ENCODE measurements around the gene LOXL3. TPM values are rescaled to one million over a fixed set of nuclear protein-coding genes. Genes with fewer than 3 reads are reported as not detected.
"Not testable (repeated sequence)": the region's sequence is repeated elsewhere in the genome, so short reads cannot be mapped to it uniquely, and the experiment has no call there.

LOXL3 gene
- total RNA-seq, 2 experiments from 2014 or later, result 0.25 TPM; not detected in 1

DNA sequence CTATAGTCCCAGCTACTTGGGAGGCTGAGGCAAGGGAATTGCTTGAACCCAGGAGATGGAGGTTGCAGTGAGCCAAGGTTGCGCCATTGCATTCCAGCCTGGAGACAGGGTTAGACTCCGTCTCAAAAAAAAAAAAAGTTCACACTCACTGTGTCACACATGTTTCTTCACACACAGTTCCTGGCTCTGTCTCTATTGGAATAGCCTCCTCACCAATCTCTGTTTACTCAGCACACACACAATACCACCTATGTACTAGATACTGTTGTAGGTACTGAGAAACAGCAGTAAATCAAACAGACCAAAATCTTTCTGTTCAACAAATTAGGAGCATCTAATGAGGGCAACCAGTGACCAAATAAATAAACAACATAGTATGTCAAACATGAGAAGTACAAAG lies 67.6 kb downstream of the LOXL3 start:
- peaks cover 40% of the 10 kb centered on the region for H3K36me3 ChIP-seq (ENCODE audit: insufficient read depth, low read length)
- no peak overlapping the region for H3K4me3 ChIP-seq (ENCODE audit: low read length)
- no peak overlapping the region for H3K27ac Mint-ChIP-seq
- no peak overlapping the region for H3K27ac ChIP-seq (ENCODE audit: low read depth in 1 of 2, low read length in 2 of 2)
- no peaks in the 10 kb centered on the region for H3K27me3 ChIP-seq (ENCODE audit: control insufficient read depth in 1 of 2, insufficient read depth in 2 of 2, low read length in 2 of 2)
- POLR2A ChIA-PET, result no interaction called here
- no peak for DNase-seq
- H3K9me3 Mint-ChIP-seq, result no peaks in the 10 kb centered on the region
- no peak overlapping the region for H3K4me3 Mint-ChIP-seq
- no peak for ATAC-seq (ENCODE audit: poor library complexity)
- peaks cover 62% of the 10 kb centered on the region for H3K36me3 Mint-ChIP-seq (ENCODE audit: low read depth)
- CTCF ChIA-PET, result no interaction called here
- H3K9me3 ChIP-seq (ENCODE audit: control insufficient read depth in 1 of 2, insufficient read depth in 1 of 2, low read length in 2 of 2), result no peaks in the 10 kb centered on the region
- peaks cover 24% of the 10 kb centered on the region for H3K4me1 ChIP-seq (ENCODE audit: insufficient read depth, low read length)
- TF ChIP-seq, protein P1, sequence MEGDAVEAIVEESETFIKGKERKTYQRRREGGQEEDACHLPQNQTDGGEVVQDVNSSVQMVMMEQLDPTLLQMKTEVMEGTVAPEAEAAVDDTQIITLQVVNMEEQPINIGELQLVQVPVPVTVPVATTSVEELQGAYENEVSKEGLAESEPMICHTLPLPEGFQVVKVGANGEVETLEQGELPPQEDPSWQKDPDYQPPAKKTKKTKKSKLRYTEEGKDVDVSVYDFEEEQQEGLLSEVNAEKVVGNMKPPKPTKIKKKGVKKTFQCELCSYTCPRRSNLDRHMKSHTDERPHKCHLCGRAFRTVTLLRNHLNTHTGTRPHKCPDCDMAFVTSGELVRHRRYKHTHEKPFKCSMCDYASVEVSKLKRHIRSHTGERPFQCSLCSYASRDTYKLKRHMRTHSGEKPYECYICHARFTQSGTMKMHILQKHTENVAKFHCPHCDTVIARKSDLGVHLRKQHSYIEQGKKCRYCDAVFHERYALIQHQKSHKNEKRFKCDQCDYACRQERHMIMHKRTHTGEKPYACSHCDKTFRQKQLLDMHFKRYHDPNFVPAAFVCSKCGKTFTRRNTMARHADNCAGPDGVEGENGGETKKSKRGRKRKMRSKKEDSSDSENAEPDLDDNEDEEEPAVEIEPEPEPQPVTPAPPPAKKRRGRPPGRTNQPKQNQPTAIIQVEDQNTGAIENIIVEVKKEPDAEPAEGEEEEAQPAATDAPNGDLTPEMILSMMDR (IDR thresholded peaks at IDR 0.05), result no peak
- intact Hi-C loops (cut with DNase I, micrococcal nuclease), result no loop called here
- H3K4me1 Mint-ChIP-seq (ENCODE audit: low read depth), result peaks cover 17% of the 10 kb centered on the region
- H3K27me3 Mint-ChIP-seq, result no peaks in the 10 kb centered on the region

GRCh38 chr2:74483675-74484164 lies 70.0 kb downstream of the LOXL3 start:
- not testable (repeated sequence) for DNase-seq; H3K9me3 ChIP-seq (ENCODE audit: control insufficient read depth in 1 of 2, insufficient read depth in 1 of 2, low read length in 2 of 2); ATAC-seq (ENCODE audit: poor library complexity); H3K27me3 ChIP-seq (ENCODE audit: control insufficient read depth in 1 of 2, insufficient read depth in 2 of 2, low read length in 2 of 2); H3K9me3 Mint-ChIP-seq; H3K27me3 Mint-ChIP-seq
- H3K4me3 ChIP-seq (ENCODE audit: low read length), result peak overlapping the region; percentile 77
- Mint-ChIP-seq H3K36me3 (ENCODE audit: low read depth) (peaks cover 56% of the 10 kb centered on the region), H3K27ac (peak overlapping the region; percentile 97), H3K4me1 (ENCODE audit: low read depth) (peaks cover 26% of the 10 kb centered on the region), H3K4me3 (peak overlapping the region; percentile 99)
- intact Hi-C loops (cut with DNase I, micrococcal nuclease), result loop anchor here (1.0 to 5.0 kb wide), 8 partner anchors 11 to 394 kb away; partner anchors contain the start of genes AUP1 (in 1 of the 2), C2orf81 (in 1 of the 2), HTRA2 (in 1 of the 2) and INO80B (in 1 of the 2)
- ChIA-PET POLR2A (interaction anchor here (0.8 to 6.9 kb wide), 13 partner anchors 11 to 106 kb away, joined by 5 to 169 read pairs (median 16); partner anchors contain the start of genes AUP1, C2orf81, DQX1 and HTRA2), CTCF (interaction anchor here (0.6 to 4.6 kb wide), 20 partner anchors 9 to 1250 kb away, joined by 3 to 61 read pairs (median 6); partner anchors contain the start of genes AUP1, C2orf81, CCT7 and HTRA2)
- H3K4me1 ChIP-seq (ENCODE audit: insufficient read depth, low read length), result peaks cover 31% of the 10 kb centered on the region
- H3K27ac ChIP-seq (ENCODE audit: low read depth in 1 of 2, low read length in 2 of 2), result peak overlapping the region in 1 of 2 donors; percentile 94
- peaks cover 28% of the 10 kb centered on the region for H3K36me3 ChIP-seq (ENCODE audit: insufficient read depth, low read length)

GRCh38 chr2:74482801-74483674 lies 70.7 kb downstream of the LOXL3 start, which contains the start of the genes CCDC142 and TTC31:
Gene CCDC142 (minus strand): TSS chr2:74482998. CDS start chr2:74482837, 161 bp downstream.
Gene TTC31 (plus strand): TSS chr2:74483081. CDS start chr2:74483096, 15 bp downstream.
- Mint-ChIP-seq H3K9me3 (no peaks in the 10 kb centered on the region), H3K27me3 (no peaks in the 10 kb centered on the region), H3K4me3 (peak within 1 kb of the TSS; percentile 99), H3K36me3 (ENCODE audit: low read depth) (peaks cover 54% of the 10 kb centered on the region), H3K4me1 (ENCODE audit: low read depth) (peaks cover 26% of the 10 kb centered on the region), H3K27ac (peak within 1 kb of the TSS; percentile 97)
- peak; percentile 94 for ATAC-seq (ENCODE audit: poor library complexity)
- ChIA-PET POLR2A (interaction anchor here (0.7 to 6.9 kb wide), 20 partner anchors 11 to 654 kb away, joined by 3 to 169 read pairs (median 8); partner anchors contain the start of genes AUP1, C2orf81, DQX1 and HTRA2), CTCF (interaction anchor here (0.6 to 4.6 kb wide), 21 partner anchors 8 to 1249 kb away, joined by 3 to 61 read pairs (median 5); partner anchors contain the start of genes AUP1, C2orf81, CCT7 and HTRA2)
- TF ChIP-seq, protein P1 (IDR thresholded peaks at IDR 0.05), result peak; percentile 85
- peak; percentile 87 to 96 (median 91) for DNase-seq
- peaks cover 31% of the 10 kb centered on the region for H3K4me1 ChIP-seq (ENCODE audit: insufficient read depth, low read length)
- H3K27me3 ChIP-seq (ENCODE audit: control insufficient read depth in 1 of 2, insufficient read depth in 2 of 2, low read length in 2 of 2), result no peaks in the 10 kb centered on the region
- peaks cover 24% of the 10 kb centered on the region for H3K36me3 ChIP-seq (ENCODE audit: insufficient read depth, low read length)
- H3K4me3 ChIP-seq (ENCODE audit: low read length), result peak within 1 kb of the TSS; percentile 77
- H3K27ac ChIP-seq (ENCODE audit: low read depth in 1 of 2, low read length in 2 of 2), result peak within 1 kb of the TSS; percentile 93 to 94
- intact Hi-C loops (cut with DNase I, micrococcal nuclease), result loop anchor here (1.0 to 5.0 kb wide), 9 partner anchors 11 to 394 kb away; partner anchors contain the start of genes INO80B (in 2 of the 2), MRPL53 (in 2 of the 2), AUP1 (in 1 of the 2) and C2orf81 (in 1 of the 2)
- no peaks in the 10 kb centered on the region for H3K9me3 ChIP-seq (ENCODE audit: control insufficient read depth in 1 of 2, insufficient read depth in 1 of 2, low read length in 2 of 2)

Other genes with a start within 250 kb of the LOXL3 start
- 10 to 100 TPM in 1 of 2 experiments, 1 to 10 TPM in 1; 7.8 to 10.4 TPM for gene SLC4A5, start 210.5 kb downstream of the LOXL3 start, total RNA-seq
- 10 to 100 TPM; 51.4 to 60.7 TPM for gene DCTN1, start 173.6 kb downstream of the LOXL3 start, total RNA-seq
- 1 to 10 TPM; 2.9 to 3.4 TPM for gene C2orf81, start 132.3 kb downstream of the LOXL3 start, total RNA-seq
- gene WDR54, start 132.2 kb downstream of the LOXL3 start, total RNA-seq, result 10 to 100 TPM; 21.7 to 25.1 TPM
- under 1 TPM; 0.20 to 0.27 TPM for gene RTKN, start 112.0 kb downstream of the LOXL3 start, total RNA-seq
- 10 to 100 TPM; 41.3 to 41.8 TPM for gene INO80B, start 98.9 kb downstream of the LOXL3 start, total RNA-seq
- gene WBP1, start 95.5 kb downstream of the LOXL3 start, total RNA-seq, result 10 to 100 TPM; 79.1 to 80.5 TPM
- gene MOGS, start 88.6 kb downstream of the LOXL3 start, total RNA-seq, result 10 to 100 TPM; 47.6 to 48.6 TPM
- gene MRPL53, start 81.3 kb downstream of the LOXL3 start, total RNA-seq, result 10 to 100 TPM; 39.5 to 44.3 TPM
- 10 to 100 TPM; 10.2 to 12.4 TPM for gene CCDC142, start 70.9 kb downstream of the LOXL3 start, total RNA-seq
- gene TTC31, start 70.9 kb downstream of the LOXL3 start, total RNA-seq, result 10 to 100 TPM; 20.6 to 26.1 TPM
- gene LBX2, start 54.3 kb downstream of the LOXL3 start, total RNA-seq, result not detected
- gene PCGF1, start 46.2 kb downstream of the LOXL3 start, total RNA-seq, result 10 to 100 TPM; 11.6 to 13.8 TPM
- under 1 TPM; 0.14 to 0.30 TPM for gene TLX2, start 39.5 kb downstream of the LOXL3 start, total RNA-seq
- gene DQX1, start 27.7 kb downstream of the LOXL3 start, total RNA-seq, result under 1 TPM in 1 of 2 experiments, not detected in 1; 0.22 TPM
- gene AUP1, start 24.2 kb downstream of the LOXL3 start, total RNA-seq, result 100 to 1,000 TPM; 162 to 170 TPM
- gene HTRA2, start 24.0 kb downstream of the LOXL3 start, total RNA-seq, result 10 to 100 TPM; 15.3 to 16.0 TPM
- 1 to 10 TPM; 3.4 to 6.0 TPM for gene DOK1, start 778 bp upstream of the LOXL3 start, total RNA-seq
- gene M1AP, start 94.4 kb upstream of the LOXL3 start, total RNA-seq, result not detected
- 1 to 10 TPM; 6.8 to 7.3 TPM for gene SEMA4F, start 100.3 kb upstream of the LOXL3 start, total RNA-seq

All from CD4-positive, alpha-beta T cell (primary cell).